GM12801 (cell line): ENCODE data around the gene TRAPPC3L.

ENCODE experiments used
- TF ChIP-seq, protein P1 (sequence below): IDR thresholded peaks from one replicate; pipeline ENCODE4 v1.5.1; 2011; ENCODE audit warnings: control low read depth; ENCODE audit not compliant: insufficient read length; ENCODE audit errors: extremely low read depth

The TRAPPC3L gene

DNA sequence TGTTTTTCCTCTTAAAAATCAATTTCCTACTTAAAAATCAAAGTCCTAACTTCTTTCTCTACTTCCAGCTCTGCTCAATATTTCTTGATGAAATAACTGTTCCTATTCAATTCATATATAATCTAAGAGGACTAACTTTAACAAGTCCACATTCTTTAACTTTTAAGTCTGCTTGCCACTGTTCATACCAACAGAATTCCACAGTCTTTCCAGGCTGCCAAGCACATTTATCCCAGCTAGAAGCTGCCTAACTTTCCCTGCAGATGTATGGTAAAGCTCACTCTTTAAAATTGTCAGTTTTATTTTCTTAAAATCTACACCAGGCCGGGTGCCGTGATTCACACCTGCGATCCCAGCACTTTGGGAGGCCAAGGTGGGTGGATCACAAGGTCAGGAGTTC, 72.8 kb downstream of the TRAPPC3L start:
- TF ChIP-seq, protein P1, sequence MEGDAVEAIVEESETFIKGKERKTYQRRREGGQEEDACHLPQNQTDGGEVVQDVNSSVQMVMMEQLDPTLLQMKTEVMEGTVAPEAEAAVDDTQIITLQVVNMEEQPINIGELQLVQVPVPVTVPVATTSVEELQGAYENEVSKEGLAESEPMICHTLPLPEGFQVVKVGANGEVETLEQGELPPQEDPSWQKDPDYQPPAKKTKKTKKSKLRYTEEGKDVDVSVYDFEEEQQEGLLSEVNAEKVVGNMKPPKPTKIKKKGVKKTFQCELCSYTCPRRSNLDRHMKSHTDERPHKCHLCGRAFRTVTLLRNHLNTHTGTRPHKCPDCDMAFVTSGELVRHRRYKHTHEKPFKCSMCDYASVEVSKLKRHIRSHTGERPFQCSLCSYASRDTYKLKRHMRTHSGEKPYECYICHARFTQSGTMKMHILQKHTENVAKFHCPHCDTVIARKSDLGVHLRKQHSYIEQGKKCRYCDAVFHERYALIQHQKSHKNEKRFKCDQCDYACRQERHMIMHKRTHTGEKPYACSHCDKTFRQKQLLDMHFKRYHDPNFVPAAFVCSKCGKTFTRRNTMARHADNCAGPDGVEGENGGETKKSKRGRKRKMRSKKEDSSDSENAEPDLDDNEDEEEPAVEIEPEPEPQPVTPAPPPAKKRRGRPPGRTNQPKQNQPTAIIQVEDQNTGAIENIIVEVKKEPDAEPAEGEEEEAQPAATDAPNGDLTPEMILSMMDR = no peak

DNA sequence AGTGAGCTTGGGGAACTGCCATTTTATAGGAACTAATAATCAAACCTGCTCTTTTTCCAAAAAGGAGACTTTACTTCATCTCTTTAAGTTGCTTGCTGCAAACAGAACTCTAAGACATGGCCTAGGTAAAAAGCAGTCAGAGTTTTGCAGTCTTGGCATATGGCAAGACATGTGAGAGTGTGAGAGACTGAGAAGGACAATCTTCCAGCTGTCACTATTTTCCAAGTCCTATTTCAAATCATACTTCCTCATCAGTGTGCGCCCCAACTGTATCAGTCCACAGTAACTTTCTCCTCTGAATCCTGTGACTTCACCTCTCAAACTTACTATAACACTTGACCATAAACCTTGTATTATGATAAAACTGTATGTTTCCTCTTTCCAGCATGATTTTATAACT, 74.0 kb downstream of the TRAPPC3L start:
- TF ChIP-seq, protein P1 = no peak

DNA sequence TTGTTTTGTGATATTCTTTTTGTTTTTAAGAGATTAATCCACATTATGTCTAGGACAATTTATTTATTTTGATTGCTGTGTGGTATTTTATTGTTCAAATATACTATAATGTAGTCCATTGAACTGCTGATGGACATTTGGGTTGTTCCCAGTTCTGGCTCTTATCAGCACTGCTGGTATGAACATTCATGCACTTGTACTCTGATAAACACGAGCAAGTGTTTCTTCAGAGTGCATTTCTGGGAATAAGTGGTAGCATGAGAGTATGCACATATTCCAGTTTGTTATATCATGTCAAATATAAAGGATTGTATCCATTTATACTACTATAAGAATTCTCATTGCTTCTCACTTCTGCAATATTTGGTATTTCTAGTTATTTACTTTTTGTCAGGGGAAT, 77.2 kb downstream of the TRAPPC3L start:
- TF ChIP-seq, protein P1 = no peak

DNA sequence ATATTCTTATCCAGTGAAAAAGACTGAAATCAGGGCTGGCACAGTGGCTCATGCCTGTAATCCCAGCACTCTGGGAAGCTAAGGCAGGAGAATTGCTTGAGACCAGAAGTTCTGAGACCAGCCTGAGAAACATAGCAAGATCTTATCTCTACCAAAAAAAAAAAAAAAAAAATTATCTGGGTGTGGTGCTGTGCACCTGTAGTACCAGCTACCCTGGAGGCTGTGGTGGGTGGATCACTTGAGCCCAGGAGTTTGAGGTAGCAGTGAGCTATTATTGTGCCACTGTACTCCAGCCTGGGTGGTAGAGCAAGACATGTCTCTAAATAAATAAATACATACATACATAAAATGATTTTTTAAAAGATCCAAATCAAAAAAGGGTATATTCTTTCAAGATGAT, 78.0 kb downstream of the TRAPPC3L start:
- TF ChIP-seq, protein P1 = no peak

DNA sequence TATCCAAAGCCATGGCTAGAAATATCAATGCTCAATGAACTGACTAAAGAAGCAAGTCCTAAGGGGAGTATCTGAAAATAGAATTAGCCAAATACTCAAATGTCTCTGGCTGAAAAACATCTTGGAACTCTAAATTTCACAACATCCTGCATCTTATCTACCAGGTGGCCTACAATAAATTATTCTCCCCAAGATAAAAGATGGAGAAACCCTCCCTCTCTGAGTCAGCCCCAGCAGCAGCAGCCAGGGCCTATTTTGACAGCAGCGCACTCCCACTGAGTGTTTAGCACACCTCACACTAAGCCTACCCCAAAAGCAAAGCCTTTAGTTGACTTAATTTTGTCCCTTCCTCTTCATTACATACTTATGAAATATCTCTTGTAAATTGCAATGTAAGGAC, 78.4 kb downstream of the TRAPPC3L start:
- TF ChIP-seq, protein P1 = no peak

DNA sequence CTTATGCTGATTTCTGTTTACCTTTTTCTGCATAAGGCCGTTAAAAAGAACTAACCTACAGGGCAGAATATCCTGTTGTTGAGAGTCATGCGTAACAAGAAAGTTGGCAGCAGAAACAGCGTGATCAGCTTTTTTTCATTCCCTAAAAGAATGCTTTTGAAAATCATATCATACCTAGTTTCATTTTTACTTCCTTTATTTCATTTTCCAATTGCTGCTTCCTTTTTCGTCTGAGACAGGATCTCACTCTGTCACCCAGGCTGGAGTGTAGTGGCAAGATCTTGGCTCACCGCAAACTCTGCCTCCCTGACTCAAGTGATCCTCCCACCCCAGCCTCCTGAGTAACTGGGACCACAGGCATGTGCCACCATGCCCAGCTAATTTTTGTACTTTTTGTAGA, 80.2 kb downstream of the TRAPPC3L start:
- TF ChIP-seq, protein P1 = no peak

DNA sequence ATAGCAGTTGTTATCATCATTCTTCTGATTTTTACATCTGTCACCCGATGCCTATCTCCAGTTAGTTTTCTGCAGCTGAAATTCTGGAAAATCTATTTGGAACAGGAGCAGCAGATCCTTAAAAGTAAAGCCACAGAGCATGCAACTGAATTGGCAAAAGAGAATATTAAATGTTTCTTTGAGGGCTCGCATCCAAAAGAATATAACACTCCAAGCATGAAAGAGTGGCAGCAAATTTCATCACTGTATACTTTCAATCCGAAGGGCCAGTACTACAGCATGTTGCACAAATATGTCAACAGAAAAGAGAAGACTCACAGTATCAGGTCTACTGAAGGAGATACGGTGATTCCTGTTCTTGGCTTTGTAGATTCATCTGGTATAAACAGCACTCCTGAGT, 82.2 kb downstream of the TRAPPC3L start:
- TF ChIP-seq, protein P1 = no peak
